NT2/D1 (cell line): ENCODE data around the gene MUC5B.

Experiments
- YY1 ChIP-seq: IDR thresholded peaks from 2 replicates; pipeline ENCODE4 v1.6.1; 2011; ENCODE audit not compliant: insufficient read length, insufficient read depth
- ZNF274 ChIP-seq: IDR thresholded peaks from 2 replicates; pipeline ENCODE4 v1.6.1; 2011; ENCODE audit warnings: mild to moderate bottlenecking, low read depth, low read length

GRCh38 chr11:1303126-1303821 is 80.4 kb downstream of the MUC5B start:
- TF ChIP-seq ZNF274 (no peak), YY1 (no peak)
